Measurements from ENCODE around the gene TSNAXIP1.

- TF ChIP-seq CTCF (IDR thresholded peaks at IDR 0.05), result no peak
- TF ChIP-seq POLR2A (IDR thresholded peaks at IDR 0.05), result no peak
- no peak for TF ChIP-seq POLR2AphosphoS5 (IDR thresholded peaks at IDR 0.05)
Observed at GRCh38 chr16:67770346-67770991, 36.2 kb upstream of the TSNAXIP1 start.

All from suprapubic skin (tissue), 4 donors.